Endothelial cell of umbilical vein (primary cell): ENCODE data around the gene PCDH9. TPM values are rescaled to one million over a fixed set of nuclear protein-coding genes. Genes with fewer than 3 reads are reported as not detected.

ENCODE experiments used
- BruUV-seq: library from RNA; stranded (reverse); fragments of 400-500 nt; replicated peaks from 2 replicates; lab custom pipeline; 2021; lab: Mats Ljungman, UMichigan
- CTCF ChIA-PET: fragments of 300-600, 350-600 bp; sonication (Branson Sonifier 250); formaldehyde crosslinking; loops from one replicate; lab custom pipeline; 2021; ENCODE audit warnings: antibody characterized with exemption, inconsistent platforms; lab: Charles Lee
- POLR2A ChIA-PET: fragments of 300-600, 350-600 bp; sonication (Branson Sonifier 250); formaldehyde crosslinking; loops from one replicate; lab custom pipeline; 2021; ENCODE audit warnings: antibody characterized with exemption, inconsistent platforms; lab: Charles Lee
- DNase-seq: peaks from one replicate; pipeline ENCODE4 v3.0.0-alpha.2; 2011; ENCODE audit warnings: low read depth, low spot score
- FAIRE-seq: peaks from 2 replicates; lab custom pipeline; 2011; peaks lifted over from hg19 to GRCh38; lab: Jason Lieb, UNC
- H2AFZ ChIP-seq: 2 replicates; pipeline ENCODE4 v1.6.0; 2012; ENCODE audit warnings: low read depth, low read length, control low read depth, inconsistent platforms
- H3K27ac ChIP-seq: 2 replicates; pipeline ENCODE4 v1.5.1; 2011; ENCODE audit warnings: low read depth, mild to moderate bottlenecking, control low read depth, low read length, moderate library complexity; ENCODE audit not compliant: insufficient read depth
- H3K27me3 ChIP-seq, 2 experiments: 2 replicates each; pipeline versions ENCODE4 v1.6.0 to v1.6.1; 2011; ENCODE audit warnings: low read length in 2 of 2, mixed read lengths in 1 of 2; ENCODE audit not compliant: control insufficient read depth in 2 of 2, insufficient read depth in 2 of 2
- H3K36me3 ChIP-seq, 2 experiments: 2 replicates in 1 of 2; 3 replicates in 1 of 2; pipeline ENCODE4 v1.5.1; 2011; ENCODE audit warnings: low read length in 2 of 2, mild to moderate bottlenecking in 1 of 2, moderate library complexity in 1 of 2; ENCODE audit not compliant: control insufficient read depth in 2 of 2, insufficient read depth in 2 of 2; ENCODE audit errors: extremely low read depth in 1 of 2
- H3K4me1 ChIP-seq: 3 replicates; pipeline ENCODE4 v1.5.1; 2011; ENCODE audit warnings: mild to moderate bottlenecking, low read length; ENCODE audit not compliant: control insufficient read depth, insufficient read depth; ENCODE audit errors: extremely low read depth
- H3K4me2 ChIP-seq: 2 replicates; pipeline ENCODE4 v1.6.1; 2011; ENCODE audit warnings: low read length, control low read depth, mixed read lengths; ENCODE audit not compliant: insufficient read depth
- H3K4me3 ChIP-seq, 3 experiments: fragments of 200-600 bp in 1 of 3; sonication (generic), shearing (Covaris generic) in 1 of 3; replicated peaks in 1 of 3; 2 replicates each; pipeline ENCODE4 v1.5.1; 2011 to 2016; ENCODE audit warnings: control low read depth in 3 of 3, low read length in 3 of 3, mild to moderate bottlenecking in 2 of 3, inconsistent platforms in 1 of 3, low read depth in 1 of 3, moderate library complexity in 1 of 3; ENCODE audit not compliant: insufficient read depth in 1 of 3
- H3K79me2 ChIP-seq: 2 replicates; pipeline ENCODE4 v1.6.0; 2012; ENCODE audit warnings: low read length, inconsistent platforms; ENCODE audit not compliant: control insufficient read depth, insufficient read depth
- H3K9ac ChIP-seq: replicated peaks from 2 replicates; pipeline ENCODE3; 2011; ENCODE audit warnings: low read length, control low read depth; ENCODE audit not compliant: insufficient read depth; ENCODE audit errors: extremely low read depth
- H3K9me1 ChIP-seq: replicated peaks from 3 replicates; pipeline ENCODE4 v1.6.0; 2011; ENCODE audit warnings: mild to moderate bottlenecking, low read length; ENCODE audit not compliant: control insufficient read depth, insufficient read depth; ENCODE audit errors: extremely low read depth
- H3K9me3 ChIP-seq: replicated peaks from 2 replicates; pipeline ENCODE4 v1.5.1; 2012; ENCODE audit warnings: low read length, inconsistent platforms; ENCODE audit not compliant: control insufficient read depth, insufficient read depth
- H4K20me1 ChIP-seq: replicated peaks from 2 replicates; pipeline ENCODE3; 2011; ENCODE audit warnings: mild to moderate bottlenecking, low read length; ENCODE audit not compliant: control insufficient read depth, insufficient read depth; ENCODE audit errors: extremely low read depth
- EZH2 ChIP-seq: IDR thresholded peaks from 2 replicates; pipeline ENCODE4 v1.6.1; 2012; ENCODE audit warnings: borderline replicate concordance, low read depth, mild to moderate bottlenecking, moderate library complexity, low read length, inconsistent platforms; ENCODE audit not compliant: severe bottlenecking
- FOS ChIP-seq: IDR thresholded peaks from 2 replicates; pipeline ENCODE4 v1.6.1; 2011; ENCODE audit warnings: mild to moderate bottlenecking, low read length, moderate library complexity, borderline replicate concordance; ENCODE audit not compliant: insufficient read depth
- GATA2 ChIP-seq: IDR thresholded peaks from 2 replicates; pipeline ENCODE4 v1.7.0; 2011; ENCODE audit warnings: low read depth, mild to moderate bottlenecking, moderate library complexity, mixed read lengths, low read length; ENCODE audit not compliant: insufficient read length, insufficient read depth
- JUN ChIP-seq: IDR thresholded peaks from 2 replicates; pipeline ENCODE4 v1.6.1; 2011; ENCODE audit warnings: borderline replicate concordance, low read depth; ENCODE audit not compliant: insufficient read length, insufficient read depth
- MAX ChIP-seq: IDR thresholded peaks from 2 replicates; pipeline ENCODE4 v1.6.1; 2011; ENCODE audit not compliant: insufficient read depth, insufficient read length
- MYC ChIP-seq: IDR thresholded peaks from one replicate; pipeline ENCODE4 v1.6.1; 2011; ENCODE audit warnings: mild to moderate bottlenecking, low read depth, low read length
- POLR2A ChIP-seq: IDR thresholded peaks from 2 replicates; pipeline ENCODE4 v1.6.1; 2012; ENCODE audit warnings: low read depth, mild to moderate bottlenecking, control low read depth, low read length
- POLR2AphosphoS5 ChIP-seq: IDR thresholded peaks from 2 replicates; pipeline ENCODE4 v1.6.1; 2012; ENCODE audit warnings: low read depth, mild to moderate bottlenecking, control low read depth, low read length, moderate library complexity; ENCODE audit not compliant: insufficient read depth
- dilution Hi-C: fragments of 300-500 bp; cut with MboI; formaldehyde crosslinking; loops from one replicate; pipeline ENCODE4 v1.15.0; 2019; ENCODE audit warnings: low sequenced_read_pairs; ENCODE audit not compliant: extremely low pct_ligation_motif_present
- intact Hi-C: fragments of 100-400 bp; cut with micrococcal nuclease; formaldehyde crosslinking; loops from one replicate; pipeline ENCODE4 v1.10.0; 2022
- polyA plus RNA-seq, 4 experiments: library from polyadenylated mRNA; depleted of rRNA in 3 of 4; stranded (reverse) in 3 of 4; unstranded in 1 of 4; fragments of >200 nt; gene quantifications; 2 replicates each; pipeline versions ENCODE4 v1.2.1 to v1.2.3, GENCODE V29; 2011 to 2012; ENCODE audit warnings: missing spikeins in 1 of 4
- total RNA-seq: library from RNA; stranded (reverse); gene quantifications from 2 replicates; pipeline ENCODE4 v1.2.3, GENCODE V29; 2021
- TF ChIP-seq, protein P1 (sequence below), 2 donors: IDR thresholded peaks; 1 replicate in 1 of 2; 2 replicates in 1 of 2; pipeline ENCODE4 v1.5.1; 2011; ENCODE audit warnings: low read length in 2 of 2, mild to moderate bottlenecking in 2 of 2, moderate library complexity in 2 of 2, control low read depth in 1 of 2, inconsistent platforms in 1 of 2, low read depth in 1 of 2; ENCODE audit not compliant: insufficient read depth in 1 of 2; ENCODE audit errors: extremely low read depth in 1 of 2

PCDH9 gene
- total and polyA plus RNA-seq, 2 donors (not counting 3 experiments of a cell fraction or from before 2014, with no cell fraction given) = 1.1 to 5.2 TPM

- intact Hi-C loops (no loop called here), dilution Hi-C loops (no loop called here)
- no peak overlapping the region for H2AFZ ChIP-seq
- no peaks in the 10 kb centered on the region for H3K79me2 ChIP-seq
- no peaks in the 10 kb centered on the region for H4K20me1 ChIP-seq
- H3K9ac ChIP-seq = no peak overlapping the region
- TF ChIP-seq MYC (no peak), GATA2 (no peak), JUN (no peak), POLR2AphosphoS5 (no peak), FOS (no peak), MAX (no peak), POLR2A (no peak), EZH2 (no peak)
- TF ChIP-seq, protein P1, sequence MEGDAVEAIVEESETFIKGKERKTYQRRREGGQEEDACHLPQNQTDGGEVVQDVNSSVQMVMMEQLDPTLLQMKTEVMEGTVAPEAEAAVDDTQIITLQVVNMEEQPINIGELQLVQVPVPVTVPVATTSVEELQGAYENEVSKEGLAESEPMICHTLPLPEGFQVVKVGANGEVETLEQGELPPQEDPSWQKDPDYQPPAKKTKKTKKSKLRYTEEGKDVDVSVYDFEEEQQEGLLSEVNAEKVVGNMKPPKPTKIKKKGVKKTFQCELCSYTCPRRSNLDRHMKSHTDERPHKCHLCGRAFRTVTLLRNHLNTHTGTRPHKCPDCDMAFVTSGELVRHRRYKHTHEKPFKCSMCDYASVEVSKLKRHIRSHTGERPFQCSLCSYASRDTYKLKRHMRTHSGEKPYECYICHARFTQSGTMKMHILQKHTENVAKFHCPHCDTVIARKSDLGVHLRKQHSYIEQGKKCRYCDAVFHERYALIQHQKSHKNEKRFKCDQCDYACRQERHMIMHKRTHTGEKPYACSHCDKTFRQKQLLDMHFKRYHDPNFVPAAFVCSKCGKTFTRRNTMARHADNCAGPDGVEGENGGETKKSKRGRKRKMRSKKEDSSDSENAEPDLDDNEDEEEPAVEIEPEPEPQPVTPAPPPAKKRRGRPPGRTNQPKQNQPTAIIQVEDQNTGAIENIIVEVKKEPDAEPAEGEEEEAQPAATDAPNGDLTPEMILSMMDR (IDR thresholded peaks at IDR 0.05; ENCODE audit: extremely low read depth in 1 of 2, insufficient read depth in 1 of 2, low read depth in 1 of 2, low read length in 2 of 2) = no peak
- no peaks in the 10 kb centered on the region for H3K27me3 ChIP-seq
- H3K4me2 ChIP-seq = no peak overlapping the region
- H3K4me1 ChIP-seq = no peaks in the 10 kb centered on the region
- BruUV-seq = no TSS peak
- no peak overlapping the region for H3K4me3 ChIP-seq
- H3K9me1 ChIP-seq = no peaks in the 10 kb centered on the region
- ChIA-PET POLR2A (no interaction called here), CTCF (no interaction called here)
- H3K36me3 ChIP-seq = no peaks in the 10 kb centered on the region
- no peaks in the 10 kb centered on the region for H3K9me3 ChIP-seq
- DNase-seq (no peak), FAIRE-seq (no peak)
- no peak overlapping the region for H3K27ac ChIP-seq
Measured at GRCh38 chr13:66275416-66275815, 954.7 kb downstream of the PCDH9 start.
